VCaP (cell line): ENCODE data around the gene EEFSEC.

Experiments
- H3K27ac ChIP-seq: fragments of 450-650 bp; 2 replicates; pipeline ENCODE4 v1.5.1; 2017
- TF ChIP-seq, protein P1 (sequence below): fragments of 450-650 bp; conservative IDR thresholded peaks from 2 replicates; pipeline ENCODE4 v1.5.1; 2017; ENCODE audit warnings: mild to moderate bottlenecking, moderate library complexity

Gene EEFSEC

GRCh38 chr3:128430731-128431130 lies 277.4 kb downstream of the EEFSEC start:
- TF ChIP-seq, protein P1, sequence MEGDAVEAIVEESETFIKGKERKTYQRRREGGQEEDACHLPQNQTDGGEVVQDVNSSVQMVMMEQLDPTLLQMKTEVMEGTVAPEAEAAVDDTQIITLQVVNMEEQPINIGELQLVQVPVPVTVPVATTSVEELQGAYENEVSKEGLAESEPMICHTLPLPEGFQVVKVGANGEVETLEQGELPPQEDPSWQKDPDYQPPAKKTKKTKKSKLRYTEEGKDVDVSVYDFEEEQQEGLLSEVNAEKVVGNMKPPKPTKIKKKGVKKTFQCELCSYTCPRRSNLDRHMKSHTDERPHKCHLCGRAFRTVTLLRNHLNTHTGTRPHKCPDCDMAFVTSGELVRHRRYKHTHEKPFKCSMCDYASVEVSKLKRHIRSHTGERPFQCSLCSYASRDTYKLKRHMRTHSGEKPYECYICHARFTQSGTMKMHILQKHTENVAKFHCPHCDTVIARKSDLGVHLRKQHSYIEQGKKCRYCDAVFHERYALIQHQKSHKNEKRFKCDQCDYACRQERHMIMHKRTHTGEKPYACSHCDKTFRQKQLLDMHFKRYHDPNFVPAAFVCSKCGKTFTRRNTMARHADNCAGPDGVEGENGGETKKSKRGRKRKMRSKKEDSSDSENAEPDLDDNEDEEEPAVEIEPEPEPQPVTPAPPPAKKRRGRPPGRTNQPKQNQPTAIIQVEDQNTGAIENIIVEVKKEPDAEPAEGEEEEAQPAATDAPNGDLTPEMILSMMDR, result no peak
- peak overlapping the region; percentile 92; the same call in 1 of the 2 replicates for H3K27ac ChIP-seq

- H3K27ac ChIP-seq, result peak overlapping the region; percentile 92
- TF ChIP-seq, protein P1, result no peak
Observed at GRCh38 chr3:128431803-128432300, 278.6 kb downstream of the EEFSEC start.

GRCh38 chr3:128432301-128432970 lies 279.2 kb downstream of the EEFSEC start:
- peak overlapping the region; percentile 92 for H3K27ac ChIP-seq
- TF ChIP-seq, protein P1, result no peak

DNA sequence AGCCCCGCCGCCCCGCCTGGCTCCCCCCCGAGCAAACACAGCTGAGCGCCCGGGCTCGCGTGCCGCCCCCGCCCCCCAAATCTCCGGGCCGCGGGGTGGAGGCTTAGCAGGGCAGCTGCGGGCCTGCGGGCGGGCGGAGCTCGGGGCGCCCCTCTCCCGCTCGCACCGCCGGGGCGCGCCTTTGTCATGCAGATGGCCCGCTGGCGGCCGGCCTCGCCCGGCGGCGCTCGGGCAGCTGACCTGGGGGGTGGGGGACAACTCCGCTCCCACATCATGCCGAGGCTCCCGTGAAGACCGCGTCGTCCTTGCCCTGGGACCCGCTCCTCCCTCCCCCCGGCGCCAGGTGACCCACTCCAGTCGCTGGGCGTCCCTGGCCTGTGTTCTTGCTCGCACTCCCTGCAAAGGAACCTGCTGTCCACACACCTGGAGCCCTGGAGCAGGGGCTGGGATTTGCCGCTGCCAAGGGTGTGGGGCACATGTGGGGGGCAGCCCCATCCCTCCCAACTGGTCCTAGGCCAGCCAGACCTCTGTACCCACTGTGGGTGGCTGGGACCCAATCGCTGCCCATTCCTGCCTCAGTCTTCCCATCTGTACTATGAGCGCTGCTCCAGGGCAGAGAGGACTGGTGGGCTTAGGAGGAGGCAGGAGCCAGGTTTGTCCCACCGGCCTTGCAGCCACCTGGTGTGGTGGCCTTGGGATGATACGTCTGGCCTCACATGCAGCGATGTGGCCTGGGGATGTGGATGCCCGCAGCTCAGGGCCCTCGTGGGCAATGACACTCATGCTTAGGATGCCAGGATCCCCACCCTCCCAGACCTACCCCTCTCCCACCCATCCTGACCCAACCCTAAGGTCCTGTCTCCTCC lies 279.9 kb downstream of the EEFSEC start:
- H3K27ac ChIP-seq, result peak overlapping the region; percentile 92
- TF ChIP-seq, protein P1, result no peak

- peak overlapping the region; percentile 92 for H3K27ac ChIP-seq
- TF ChIP-seq, protein P1, result no peak
Observed at GRCh38 chr3:128433837-128434165, 280.5 kb downstream of the EEFSEC start.

DNA sequence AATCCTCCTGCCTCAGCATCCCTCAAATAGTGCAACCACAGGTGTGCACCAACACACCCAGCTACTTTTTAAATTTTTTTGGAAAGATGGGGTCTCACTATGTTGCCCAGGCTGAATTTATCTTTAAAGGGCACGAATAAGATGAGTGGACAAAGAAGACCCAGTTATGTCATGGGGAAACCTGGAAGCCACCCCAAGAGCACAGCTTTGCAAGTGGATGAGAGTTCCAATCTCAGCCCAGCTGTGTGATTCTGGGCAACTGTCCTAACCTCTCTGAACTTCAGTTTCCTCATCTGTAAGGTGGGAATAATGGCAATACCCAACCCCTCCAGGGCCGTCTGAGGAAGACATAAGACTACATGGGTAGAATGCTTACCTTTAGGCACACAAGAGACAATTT lies 281.2 kb downstream of the EEFSEC start:
- TF ChIP-seq, protein P1, result no peak
- peak overlapping the region; percentile 92 for H3K27ac ChIP-seq

DNA sequence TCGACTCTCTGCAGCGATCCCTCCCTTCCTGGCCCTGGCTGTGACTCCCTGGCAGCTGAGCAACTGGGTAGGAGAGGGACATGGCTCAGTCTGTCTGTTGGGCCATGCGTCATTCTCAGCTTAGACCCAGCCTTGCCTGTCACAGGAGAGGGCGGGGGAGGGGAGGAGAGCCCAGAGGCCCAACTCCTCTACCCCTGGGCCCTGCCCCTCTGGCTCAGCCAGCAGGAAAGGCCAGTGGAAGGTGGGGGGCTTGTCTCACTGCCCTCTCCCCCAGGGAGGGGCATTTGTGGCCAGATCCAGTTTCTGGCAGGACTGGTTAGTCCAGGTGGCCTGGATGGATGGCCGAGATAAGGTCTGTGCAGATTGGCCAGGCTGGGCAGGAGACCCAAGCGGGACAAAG lies 281.8 kb downstream of the EEFSEC start:
- H3K27ac ChIP-seq, result peak overlapping the region; percentile 92
- TF ChIP-seq, protein P1, result no peak
